ENCODE results near the gene GIPR. TPM values are rescaled to one million over a fixed set of nuclear protein-coding genes. Genes with fewer than 3 reads are reported as not detected.
"Not testable (repeated sequence)": the region's sequence is repeated elsewhere in the genome, so short reads cannot be mapped to it uniquely, and the experiment has no call there.

GIPR gene
- polyA plus RNA-seq, 1 of the 3 experiments (the other 2 are of a cell fraction), result 1.4 TPM

DNA sequence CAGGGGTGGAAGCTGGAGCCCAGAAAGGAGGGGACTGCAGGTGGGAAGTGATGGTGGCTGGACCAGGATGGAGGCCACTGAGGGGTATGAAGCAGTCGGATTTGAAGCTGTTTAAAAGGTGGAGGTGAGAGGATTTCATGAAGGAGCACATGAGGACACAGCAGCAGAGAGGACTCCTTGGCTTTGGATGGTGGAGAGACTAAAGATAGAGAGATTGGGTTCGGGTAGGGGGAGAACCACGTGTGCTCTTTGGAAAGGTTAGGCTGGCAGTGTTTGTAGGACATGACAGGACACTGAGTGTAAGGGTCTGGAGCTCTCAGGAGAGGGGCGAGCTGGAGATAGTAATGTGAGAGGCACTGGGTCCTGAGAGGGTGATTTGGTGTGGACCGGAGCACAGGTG lies 14.9 kb downstream of the GIPR start:
- CTCF ChIA-PET, result interaction anchor here (0.6 to 9.0 kb wide), 10 partner anchors 10 to 243 kb away, joined by 3 to 106 read pairs (median 4); partner anchors contain the start of genes GIPR, QPCTL, SIX5 and SNRPD2

DNA sequence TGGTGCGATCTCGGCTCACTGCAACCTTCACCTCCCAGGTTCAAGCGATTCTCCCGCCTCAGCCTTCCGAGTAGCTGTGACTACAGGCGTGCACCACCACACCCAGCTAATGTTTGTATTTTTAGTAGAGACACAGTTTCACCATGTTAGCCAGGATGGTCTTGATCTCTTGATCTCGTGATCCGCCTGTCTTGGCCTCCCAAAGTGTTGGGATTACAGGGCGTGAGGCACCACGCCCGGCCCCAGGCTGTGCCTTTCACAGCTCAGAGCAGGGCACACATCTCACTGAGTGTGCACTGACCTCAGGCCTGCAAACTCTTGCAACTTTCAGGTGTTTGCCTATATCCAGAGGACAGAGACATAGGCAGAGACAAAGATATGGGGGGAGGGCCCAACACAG lies 17.0 kb downstream of the GIPR start:
- H2AFZ ChIP-seq (ENCODE audit: low read depth); H4K20me1 ChIP-seq (ENCODE audit: insufficient read depth); H3K27ac ChIP-seq (ENCODE audit: low read depth in 2 of 2, low read length in 1 of 2); H3K9me2 ChIP-seq; H3K4me1 ChIP-seq (ENCODE audit: control insufficient read depth in 1 of 2, insufficient read depth in 2 of 2, low read depth in 1 of 2, low read length in 1 of 2); POLR2A ChIA-PET; H3K4me2 ChIP-seq; DNase-seq; H3K9ac ChIP-seq; H3K9me3 ChIP-seq; H3K27me3 ChIP-seq (ENCODE audit: insufficient read depth); H3K4me3 ChIP-seq (ENCODE audit: low read depth in 2 of 2, low read length in 1 of 2): not testable (repeated sequence)
- CTCF ChIA-PET, result interaction anchor here (1.0 to 9.0 kb wide), 4 partner anchors 7 to 272 kb away, joined by 3 to 106 read pairs (median 3); partner anchors contain the start of genes QPCTL and SNRPD2
- Histone ChIP-seq H3K79me2 (ENCODE audit: insufficient read depth) (peaks cover 14% of the 10 kb centered on the region; the same call in 1 of the 2 replicates), H3K36me3 (replicated peaks in 1 of 2; ENCODE audit: control insufficient read depth in 1 of 2, insufficient read depth in 2 of 2, low read length in 1 of 2) (peaks cover 32 to 38% of the 10 kb centered on the region in 2 experiments), H3F3A (replicated peaks; ENCODE audit: insufficient read depth) (peaks cover 20% of the 10 kb centered on the region)
- WGBS (ENCODE audit: low lambda C conversion rate), result 97% methylated on average over 11 of the region's 11 CpGs

More for the DNA sequence above, 14.9 kb downstream of the GIPR start:
- H3K4me2 ChIP-seq, result no peak overlapping the region
- DNase-seq, result no peak
- no peaks in the 10 kb centered on the region for H4K20me1 ChIP-seq (ENCODE audit: insufficient read depth)
- peaks cover 27% of the 10 kb centered on the region for H3F3A ChIP-seq (replicated peaks; ENCODE audit: insufficient read depth)
- no peak overlapping the region for H3K4me3 ChIP-seq (ENCODE audit: low read depth in 2 of 2, low read length in 1 of 2)
- H2AFZ ChIP-seq (ENCODE audit: low read depth), result no peak overlapping the region
- TF ChIP-seq ELF1 (IDR thresholded peaks at IDR 0.05) (no peak), FOXM1 (IDR thresholded peaks at IDR 0.05; ENCODE audit: low read depth) (no peak), RAD21 (IDR thresholded peaks at IDR 0.05; ENCODE audit: low read length) (no peak), NFIC (IDR thresholded peaks at IDR 0.05; ENCODE audit: borderline replicate concordance) (no peak)
- TF ChIP-seq, protein P1, sequence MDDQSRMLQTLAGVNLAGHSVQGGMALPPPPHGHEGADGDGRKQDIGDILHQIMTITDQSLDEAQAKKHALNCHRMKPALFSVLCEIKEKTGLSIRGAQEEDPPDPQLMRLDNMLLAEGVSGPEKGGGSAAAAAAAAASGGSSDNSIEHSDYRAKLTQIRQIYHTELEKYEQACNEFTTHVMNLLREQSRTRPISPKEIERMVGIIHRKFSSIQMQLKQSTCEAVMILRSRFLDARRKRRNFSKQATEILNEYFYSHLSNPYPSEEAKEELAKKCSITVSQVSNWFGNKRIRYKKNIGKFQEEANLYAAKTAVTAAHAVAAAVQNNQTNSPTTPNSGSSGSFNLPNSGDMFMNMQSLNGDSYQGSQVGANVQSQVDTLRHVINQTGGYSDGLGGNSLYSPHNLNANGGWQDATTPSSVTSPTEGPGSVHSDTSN (IDR thresholded peaks at IDR 0.05), result no peak
- no peaks in the 10 kb centered on the region for H3K9me2 ChIP-seq
- no peak overlapping the region for H3K27ac ChIP-seq (ENCODE audit: low read depth in 2 of 2, low read length in 1 of 2)
- no peaks in the 10 kb centered on the region for H3K79me2 ChIP-seq (ENCODE audit: insufficient read depth)
- no peaks in the 10 kb centered on the region for H3K9me3 ChIP-seq
- H3K27me3 ChIP-seq (ENCODE audit: insufficient read depth), result no peaks in the 10 kb centered on the region
- POLR2A ChIA-PET, result interaction anchor here (0.6 to 1.1 kb wide), 2 partner anchors 11 to 187 kb away, joined by 3 to 4 read pairs; no protein-coding TSS in a partner anchor
- H3K36me3 ChIP-seq (replicated peaks in 1 of 2; ENCODE audit: control insufficient read depth in 1 of 2, insufficient read depth in 2 of 2, low read length in 1 of 2), result peaks cover 26 to 30% of the 10 kb centered on the region in 2 experiments
- no peak overlapping the region for H3K9ac ChIP-seq
- 93% methylated on average over 5 of the region's 5 CpGs for WGBS (ENCODE audit: low lambda C conversion rate)
- peaks cover 0 to 7% of the 10 kb centered on the region in 2 experiments; a peak in 1 of 4 replicates for H3K4me1 ChIP-seq (ENCODE audit: control insufficient read depth in 1 of 2, insufficient read depth in 2 of 2, low read depth in 1 of 2, low read length in 1 of 2)

DNA sequence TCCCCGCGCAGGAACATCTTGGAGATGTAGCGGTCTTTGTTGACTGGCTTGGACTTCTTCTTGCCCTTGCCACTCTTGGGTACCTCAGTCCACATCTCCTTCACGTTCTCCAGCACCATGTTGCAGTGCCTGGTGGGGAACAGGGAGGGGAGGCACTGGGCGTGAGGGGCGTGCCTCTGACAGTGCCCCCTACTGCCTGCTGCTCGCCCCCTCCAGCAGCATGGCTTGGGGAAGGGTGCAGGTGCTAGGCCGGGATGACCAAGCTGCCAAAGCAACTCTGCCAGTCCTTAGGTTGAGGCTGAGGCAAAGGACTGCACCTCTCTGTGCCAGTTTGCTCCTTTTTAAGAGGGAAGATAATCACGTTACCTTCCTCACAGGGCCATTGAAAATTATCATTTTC lies 19.6 kb downstream of the GIPR start:
- no peak for DNase-seq
- H3K9ac ChIP-seq, result no peak overlapping the region
- H4K20me1 ChIP-seq (ENCODE audit: insufficient read depth), result no peaks in the 10 kb centered on the region
- no peak overlapping the region for H3K27ac ChIP-seq (ENCODE audit: low read depth in 2 of 2, low read length in 1 of 2)
- ChIA-PET POLR2A (no interaction called here), CTCF (interaction anchor here (0.9 kb wide), 1 partner anchor 10 kb away, joined by 3 read pairs; no protein-coding TSS in a partner anchor)
- peaks cover 29% of the 10 kb centered on the region for H3K79me2 ChIP-seq (ENCODE audit: insufficient read depth)
- 91% methylated on average over 7 of the region's 9 CpGs for WGBS (ENCODE audit: low lambda C conversion rate)
- no peaks in the 10 kb centered on the region for H3K27me3 ChIP-seq (ENCODE audit: insufficient read depth)
- H3K4me3 ChIP-seq (ENCODE audit: low read depth in 2 of 2, low read length in 1 of 2), result no peak overlapping the region
- no peaks in the 10 kb centered on the region for H3K9me3 ChIP-seq
- H3K4me2 ChIP-seq, result no peak overlapping the region
- H3K9me2 ChIP-seq, result no peaks in the 10 kb centered on the region
- H3K36me3 ChIP-seq (replicated peaks in 1 of 2; ENCODE audit: control insufficient read depth in 1 of 2, insufficient read depth in 2 of 2, low read length in 1 of 2), result peaks cover 32 to 38% of the 10 kb centered on the region in 2 experiments
- no peak overlapping the region for H2AFZ ChIP-seq (ENCODE audit: low read depth)
- H3K4me1 ChIP-seq (ENCODE audit: control insufficient read depth in 1 of 2, insufficient read depth in 2 of 2, low read depth in 1 of 2, low read length in 1 of 2), result peaks cover 0 to 3% of the 10 kb centered on the region in 2 experiments; a peak in 1 of 4 replicates
- H3F3A ChIP-seq (replicated peaks; ENCODE audit: insufficient read depth), result peaks cover 22% of the 10 kb centered on the region
- TF ChIP-seq NFIC (IDR thresholded peaks at IDR 0.05; ENCODE audit: borderline replicate concordance), result no peak
- TF ChIP-seq RFX5 (IDR thresholded peaks at IDR 0.05; ENCODE audit: low read length), result no peak
- TF ChIP-seq, protein P2, sequence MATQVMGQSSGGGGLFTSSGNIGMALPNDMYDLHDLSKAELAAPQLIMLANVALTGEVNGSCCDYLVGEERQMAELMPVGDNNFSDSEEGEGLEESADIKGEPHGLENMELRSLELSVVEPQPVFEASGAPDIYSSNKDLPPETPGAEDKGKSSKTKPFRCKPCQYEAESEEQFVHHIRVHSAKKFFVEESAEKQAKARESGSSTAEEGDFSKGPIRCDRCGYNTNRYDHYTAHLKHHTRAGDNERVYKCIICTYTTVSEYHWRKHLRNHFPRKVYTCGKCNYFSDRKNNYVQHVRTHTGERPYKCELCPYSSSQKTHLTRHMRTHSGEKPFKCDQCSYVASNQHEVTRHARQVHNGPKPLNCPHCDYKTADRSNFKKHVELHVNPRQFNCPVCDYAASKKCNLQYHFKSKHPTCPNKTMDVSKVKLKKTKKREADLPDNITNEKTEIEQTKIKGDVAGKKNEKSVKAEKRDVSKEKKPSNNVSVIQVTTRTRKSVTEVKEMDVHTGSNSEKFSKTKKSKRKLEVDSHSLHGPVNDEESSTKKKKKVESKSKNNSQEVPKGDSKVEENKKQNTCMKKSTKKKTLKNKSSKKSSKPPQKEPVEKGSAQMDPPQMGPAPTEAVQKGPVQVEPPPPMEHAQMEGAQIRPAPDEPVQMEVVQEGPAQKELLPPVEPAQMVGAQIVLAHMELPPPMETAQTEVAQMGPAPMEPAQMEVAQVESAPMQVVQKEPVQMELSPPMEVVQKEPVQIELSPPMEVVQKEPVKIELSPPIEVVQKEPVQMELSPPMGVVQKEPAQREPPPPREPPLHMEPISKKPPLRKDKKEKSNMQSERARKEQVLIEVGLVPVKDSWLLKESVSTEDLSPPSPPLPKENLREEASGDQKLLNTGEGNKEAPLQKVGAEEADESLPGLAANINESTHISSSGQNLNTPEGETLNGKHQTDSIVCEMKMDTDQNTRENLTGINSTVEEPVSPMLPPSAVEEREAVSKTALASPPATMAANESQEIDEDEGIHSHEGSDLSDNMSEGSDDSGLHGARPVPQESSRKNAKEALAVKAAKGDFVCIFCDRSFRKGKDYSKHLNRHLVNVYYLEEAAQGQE (IDR thresholded peaks at IDR 0.05; ENCODE audit: low read depth, low read length), result no peak
- TF ChIP-seq, protein P3, sequence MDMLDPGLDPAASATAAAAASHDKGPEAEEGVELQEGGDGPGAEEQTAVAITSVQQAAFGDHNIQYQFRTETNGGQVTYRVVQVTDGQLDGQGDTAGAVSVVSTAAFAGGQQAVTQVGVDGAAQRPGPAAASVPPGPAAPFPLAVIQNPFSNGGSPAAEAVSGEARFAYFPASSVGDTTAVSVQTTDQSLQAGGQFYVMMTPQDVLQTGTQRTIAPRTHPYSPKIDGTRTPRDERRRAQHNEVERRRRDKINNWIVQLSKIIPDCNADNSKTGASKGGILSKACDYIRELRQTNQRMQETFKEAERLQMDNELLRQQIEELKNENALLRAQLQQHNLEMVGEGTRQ (IDR thresholded peaks at IDR 0.05; ENCODE audit: borderline replicate concordance, low read depth, low read length), result no peak
- TF ChIP-seq, protein P1 (IDR thresholded peaks at IDR 0.05), result no peak
- no peak for TF ChIP-seq JUND (IDR thresholded peaks at IDR 0.05)
- TF ChIP-seq ELF1 (IDR thresholded peaks at IDR 0.05), result no peak
- TF ChIP-seq EP300 (IDR thresholded peaks at IDR 0.05; ENCODE audit: borderline replicate concordance in 1 of 2, low read depth in 1 of 2, low read length in 1 of 2), result no peak
- TF ChIP-seq, protein P4, sequence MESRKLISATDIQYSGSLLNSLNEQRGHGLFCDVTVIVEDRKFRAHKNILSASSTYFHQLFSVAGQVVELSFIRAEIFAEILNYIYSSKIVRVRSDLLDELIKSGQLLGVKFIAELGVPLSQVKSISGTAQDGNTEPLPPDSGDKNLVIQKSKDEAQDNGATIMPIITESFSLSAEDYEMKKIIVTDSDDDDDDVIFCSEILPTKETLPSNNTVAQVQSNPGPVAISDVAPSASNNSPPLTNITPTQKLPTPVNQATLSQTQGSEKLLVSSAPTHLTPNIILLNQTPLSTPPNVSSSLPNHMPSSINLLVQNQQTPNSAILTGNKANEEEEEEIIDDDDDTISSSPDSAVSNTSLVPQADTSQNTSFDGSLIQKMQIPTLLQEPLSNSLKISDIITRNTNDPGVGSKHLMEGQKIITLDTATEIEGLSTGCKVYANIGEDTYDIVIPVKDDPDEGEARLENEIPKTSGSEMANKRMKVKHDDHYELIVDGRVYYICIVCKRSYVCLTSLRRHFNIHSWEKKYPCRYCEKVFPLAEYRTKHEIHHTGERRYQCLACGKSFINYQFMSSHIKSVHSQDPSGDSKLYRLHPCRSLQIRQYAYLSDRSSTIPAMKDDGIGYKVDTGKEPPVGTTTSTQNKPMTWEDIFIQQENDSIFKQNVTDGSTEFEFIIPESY (IDR thresholded peaks at IDR 0.05; ENCODE audit: borderline replicate concordance, low read depth), result no peak
- TF ChIP-seq FOXM1 (IDR thresholded peaks at IDR 0.05; ENCODE audit: low read depth), result no peak
